ENCODE results near the gene VPS35. TPM values are rescaled to one million over a fixed set of nuclear protein-coding genes. Genes with fewer than 3 reads are reported as not detected.
"Not testable (repeated sequence)": the region's sequence is repeated elsewhere in the genome, so short reads cannot be mapped to it uniquely, and the experiment has no call there.

VPS35 gene
- total RNA-seq, 1 donor from 2014 or later, result 63.3 TPM

- H3K4me3 ChIP-seq; DNase-seq (ENCODE audit: extremely low spot score in 2 of 2); H3K9me3 ChIP-seq; H3K27me3 ChIP-seq; H3K27ac ChIP-seq; intact Hi-C loops (cut with DNase I); H3K36me3 ChIP-seq; H3K4me1 ChIP-seq: not testable (repeated sequence)
Measured at GRCh38 chr16:46623246-46623645, 65.7 kb downstream of the VPS35 start.

GRCh38 chr16:46621934-46622676, 66.9 kb downstream of the VPS35 start:
- TF ChIP-seq POLR2A (IDR thresholded peaks at IDR 0.05) (no peak), CTCF (IDR thresholded peaks at IDR 0.05) (no peak), POLR2AphosphoS5 (IDR thresholded peaks at IDR 0.05; ENCODE audit: insufficient read depth in 1 of 2, low read depth in 1 of 2) (no peak)
- H3K36me3 ChIP-seq, result no peaks in the 10 kb centered on the region
- H3K27me3 ChIP-seq, result no peaks in the 10 kb centered on the region
- H3K9me3 ChIP-seq, result no peaks in the 10 kb centered on the region
- intact Hi-C loops (cut with DNase I), result no loop called here
- H3K4me3 ChIP-seq, result no peak overlapping the region
- DNase-seq (ENCODE audit: extremely low spot score in 2 of 2), result no peak
- H3K27ac ChIP-seq, result no peak overlapping the region
- peaks cover 9% of the 10 kb centered on the region for H3K4me1 ChIP-seq

- no peak within 1 kb of the TSS for H3K27ac ChIP-seq
- no peaks in the 10 kb centered on the region for H3K9me3 ChIP-seq
- H3K36me3 ChIP-seq, result no peaks in the 10 kb centered on the region
- no peaks in the 10 kb centered on the region for H3K27me3 ChIP-seq
- peak within 1 kb of the TSS; percentile 53 to 58 for H3K4me3 ChIP-seq
- TF ChIP-seq CTCF (IDR thresholded peaks at IDR 0.05) (no peak), POLR2AphosphoS5 (IDR thresholded peaks at IDR 0.05; ENCODE audit: insufficient read depth in 1 of 2, low read depth in 1 of 2) (no peak), POLR2A (IDR thresholded peaks at IDR 0.05) (no peak)
- intact Hi-C loops (cut with DNase I), result no loop called here
- no peak for DNase-seq (ENCODE audit: extremely low spot score in 2 of 2)
- H3K4me1 ChIP-seq, result peaks cover 9% of the 10 kb centered on the region
Measured at GRCh38 chr16:46621006-46621933, 67.7 kb downstream of the VPS35 start, which contains the start of gene SHCBP1. TSS of gene SHCBP1 (minus strand) at chr16:46621379. CDS start at chr16:46621359, 20 bp downstream.

GRCh38 chr16:46620266-46621005, 68.5 kb downstream of the VPS35 start:
- Histone ChIP-seq H3K27ac (no peak overlapping the region), H3K4me1 (peaks cover 9% of the 10 kb centered on the region), H3K4me3 (peak overlapping the region; percentile 53 to 58), H3K9me3 (no peaks in the 10 kb centered on the region), H3K36me3 (no peaks in the 10 kb centered on the region), H3K27me3 (no peaks in the 10 kb centered on the region)
- intact Hi-C loops (cut with DNase I), result no loop called here
- no peak for TF ChIP-seq POLR2AphosphoS5 (IDR thresholded peaks at IDR 0.05; ENCODE audit: insufficient read depth in 1 of 2, low read depth in 1 of 2)
- no peak for TF ChIP-seq CTCF (IDR thresholded peaks at IDR 0.05)
- TF ChIP-seq POLR2A (IDR thresholded peaks at IDR 0.05), result no peak
- no peak for DNase-seq (ENCODE audit: extremely low spot score in 2 of 2)

- no peak for DNase-seq (ENCODE audit: extremely low spot score in 2 of 2)
- no peaks in the 10 kb centered on the region for H3K27me3 ChIP-seq
- peaks cover 9% of the 10 kb centered on the region for H3K4me1 ChIP-seq
- no peak overlapping the region for H3K27ac ChIP-seq
- intact Hi-C loops (cut with DNase I), result no loop called here
- no peak for TF ChIP-seq POLR2AphosphoS5 (IDR thresholded peaks at IDR 0.05; ENCODE audit: insufficient read depth in 1 of 2, low read depth in 1 of 2)
- no peak for TF ChIP-seq CTCF (IDR thresholded peaks at IDR 0.05)
- no peak overlapping the region for H3K4me3 ChIP-seq
- no peaks in the 10 kb centered on the region for H3K9me3 ChIP-seq
- no peaks in the 10 kb centered on the region for H3K36me3 ChIP-seq
Measured at GRCh38 chr16:46618516-46618915, 70.5 kb downstream of the VPS35 start.

Measured in vagina (tissue), 2 donors.